Mucosa of descending colon (tissue), 3 donors: ENCODE measurements around the gene IFNGR2. TPM values are rescaled to one million over a fixed set of nuclear protein-coding genes. Genes with fewer than 3 reads are reported as not detected.

Experiments used
- ATAC-seq: fragments of 200-7000 bp; cut with Tn5 transposase; one replicate; pipeline ENCODE4 v1.9.1; 2020; ENCODE audit warnings: mild to moderate bottlenecking, moderate library complexity
- DNase-seq, 3 donors: peaks; one replicate each; pipeline ENCODE4 v3.0.0-alpha.2; 2020
- H3K36me3 ChIP-seq: fragments of 200-600 bp; one replicate; pipeline ENCODE4 v1.8.0; 2021; ENCODE audit warnings: low read depth, mild to moderate bottlenecking
- H3K4me1 ChIP-seq: fragments of 200-600 bp; one replicate; pipeline ENCODE4 v1.8.0; 2021; ENCODE audit warnings: low read depth, mild to moderate bottlenecking
- H3K4me3 ChIP-seq: fragments of 200-600 bp; one replicate; pipeline ENCODE4 v1.8.0; 2021; ENCODE audit warnings: mild to moderate bottlenecking
- H3K9me3 ChIP-seq: fragments of 200-600 bp; one replicate; pipeline ENCODE4 v1.8.0; 2021; ENCODE audit warnings: mild to moderate bottlenecking
- CTCF ChIP-seq: fragments of 200-600 bp; IDR thresholded peaks from one replicate; pipeline ENCODE4 v1.8.0; 2022; ENCODE audit warnings: antibody characterized with exemption, mild to moderate bottlenecking
- intact Hi-C, 2 donors: fragments of 100-400 bp; cut with DNase I in 1 of 2; cut with micrococcal nuclease in 1 of 2; formaldehyde crosslinking; loops; one replicate each; pipeline versions ENCODE4 v1.11.0 to v1.11.1; 2022; cut with DNase I, micrococcal nuclease
- total RNA-seq, 3 donors: library from RNA; stranded (reverse); fragmentation: NEBNext Ultra II Directional in 2 of 3; extraction: Animal tissue kit (Norgen Biotek cat#: 25700) in 2 of 3; gene quantifications; one replicate each; pipeline versions ENCODE4 v1.2.1 to v1.2.4, GENCODE V29; 2021 to 2023
- donor health status: DM: no; HTN: no; CAD: no; lungs with moderate emphysema.
- donor health status: DM: no; HTN: no; CAD: no.
- donor health status: DM: no; HTN: yes; CAD: no.

Gene IFNGR2
- total RNA-seq, 3 donors from 2014 or later: 56.3 to 155 (median 87.8) TPM

DNA sequence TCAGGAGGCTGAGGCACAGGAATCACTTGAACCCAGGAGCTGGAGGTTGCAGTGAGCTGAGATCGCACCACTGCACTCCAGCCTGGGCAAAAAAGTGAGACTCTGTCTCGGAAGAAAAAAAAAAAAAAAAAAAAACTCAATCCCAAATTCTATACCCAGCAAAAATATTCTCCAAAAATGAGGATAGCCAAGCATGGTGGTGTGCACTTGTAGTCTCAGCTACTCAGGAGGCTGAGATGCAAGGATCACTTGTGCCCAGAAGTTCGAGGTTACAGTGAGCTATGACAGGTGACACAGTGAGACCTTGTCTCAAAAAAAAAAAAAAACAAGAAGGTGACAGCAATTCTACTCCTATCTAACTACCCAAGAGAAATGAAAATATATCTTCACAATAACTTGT lies 70.1 kb downstream of the IFNGR2 start:
- Histone ChIP-seq H3K9me3 (no peaks in the 10 kb centered on the region), H3K4me3 (no peak overlapping the region), H3K36me3 (no peaks in the 10 kb centered on the region), H3K4me1 (peaks cover 3% of the 10 kb centered on the region)
- ATAC-seq (no peak), DNase-seq (no peak)
- no peak for TF ChIP-seq CTCF
- intact Hi-C loops: no loop called here

GRCh38 chr21:33477066-33477465 lies 73.9 kb downstream of the IFNGR2 start:
- DNase-seq: no peak
- ATAC-seq: no peak
- Histone ChIP-seq H3K36me3 (no peaks in the 10 kb centered on the region), H3K9me3 (no peaks in the 10 kb centered on the region), H3K4me3 (no peak overlapping the region), H3K4me1 (peaks cover 6% of the 10 kb centered on the region)
- TF ChIP-seq CTCF: no peak
- intact Hi-C loops: no loop called here

DNA sequence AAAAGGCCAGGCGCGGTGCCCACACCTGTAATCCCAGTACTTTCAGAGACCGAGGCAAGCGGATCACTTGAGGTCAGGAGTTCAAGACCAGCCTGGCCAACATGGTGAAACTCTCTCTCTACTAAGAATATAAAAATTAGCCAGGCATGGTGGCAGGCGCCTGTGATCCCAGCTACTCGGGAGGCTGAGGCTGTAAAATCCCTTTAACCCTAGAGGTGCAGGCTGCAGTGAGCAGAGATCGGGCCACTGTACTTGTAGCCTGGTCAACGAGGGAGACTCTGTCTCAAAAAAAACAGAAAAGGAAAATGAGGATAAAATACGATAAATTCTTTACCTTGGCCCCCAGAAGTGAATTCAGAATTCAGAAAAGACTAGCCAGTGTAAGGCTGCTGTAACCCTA lies 75.0 kb downstream of the IFNGR2 start:
- Histone ChIP-seq H3K4me1 (peaks cover 6% of the 10 kb centered on the region), H3K9me3 (no peaks in the 10 kb centered on the region), H3K4me3 (no peak overlapping the region), H3K36me3 (no peaks in the 10 kb centered on the region)
- ATAC-seq (no peak), DNase-seq (no peak)
- intact Hi-C loops: no loop called here
- TF ChIP-seq CTCF: no peak

DNA sequence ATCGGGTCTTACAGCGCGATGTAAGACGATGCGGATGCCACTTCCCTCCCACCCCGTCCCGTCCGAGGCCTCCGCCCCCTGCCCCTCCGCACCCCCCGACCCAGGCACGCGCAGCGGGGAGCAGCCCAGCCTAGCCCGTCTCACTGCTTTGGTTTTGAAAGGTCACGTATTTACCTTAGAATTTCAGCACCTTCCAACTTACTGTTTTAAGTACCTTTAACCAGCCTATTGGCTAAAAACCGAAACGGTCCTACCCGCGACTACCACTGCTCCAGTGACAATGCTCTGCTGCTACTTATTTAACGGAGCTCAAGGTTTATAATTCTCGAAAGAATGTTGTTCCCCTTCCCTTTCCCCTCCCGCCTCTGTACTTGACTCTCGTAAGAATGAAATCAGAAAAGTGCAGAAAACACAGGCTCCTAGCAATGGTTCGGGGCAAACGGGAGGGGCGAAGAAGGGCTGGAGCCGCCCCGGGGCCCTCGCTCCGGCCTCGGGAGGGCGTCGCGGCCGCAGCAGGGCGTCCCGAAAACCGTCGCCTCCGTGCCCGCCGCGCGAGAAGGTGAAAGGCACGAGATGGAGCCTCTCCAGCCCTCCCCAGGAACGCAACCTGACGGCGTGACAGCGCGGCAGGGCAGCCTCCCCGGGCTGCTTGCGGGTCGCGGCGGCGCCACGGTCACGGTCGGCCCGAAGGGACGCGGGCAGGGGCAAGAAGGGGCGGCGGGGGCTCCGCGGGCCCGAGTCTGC lies 75.9 kb downstream of the IFNGR2 start:
- intact Hi-C loops: no loop called here
- Histone ChIP-seq H3K4me1 (peaks cover 6% of the 10 kb centered on the region), H3K4me3 (peak overlapping the region; percentile 88), H3K36me3 (no peaks in the 10 kb centered on the region), H3K9me3 (no peaks in the 10 kb centered on the region)
- peak; percentile 50 for ATAC-seq
- DNase-seq: peak; percentile 37 to 64 (median 59)
- no peak for TF ChIP-seq CTCF

- peak; percentile 28 for TF ChIP-seq CTCF
- Histone ChIP-seq H3K9me3 (no peaks in the 10 kb centered on the region), H3K4me1 (peaks cover 6% of the 10 kb centered on the region), H3K4me3 (peak within 1 kb of the TSS; percentile 88), H3K36me3 (no peaks in the 10 kb centered on the region)
- ATAC-seq (peak; percentile 97), DNase-seq (peak; percentile 97 to 98 (median 97))
- intact Hi-C loops: no loop called here
Measured at GRCh38 chr21:33479679-33480480, 76.7 kb downstream of the IFNGR2 start, which contains the start of gene TMEM50B. Gene TMEM50B, minus strand, starts transcription at chr21:33479974. Its CDS starts 11,089 bp downstream, at chr21:33468885.
